BLaER1 treated with 17β-estradiol and CSF1 and Interleukin-3, amounts not matched to agents 10 nM and 100 nM (cell line): ENCODE data around the gene ZDHHC3.

Source experiments
- H3K27ac ChIP-seq, 11 experiments: shearing (Covaris generic); formaldehyde crosslinking; 2 replicates each; pipeline ENCODE4 v1.8.1; 2022
- H3K27me3 ChIP-seq, 11 experiments: shearing (Covaris generic); formaldehyde crosslinking; 2 replicates each; pipeline ENCODE4 v1.8.1; 2022
- H3K36me3 ChIP-seq, 11 experiments: shearing (Covaris generic); formaldehyde crosslinking; 2 replicates each; pipeline ENCODE4 v1.8.1; 2022
- H3K4me1 ChIP-seq, 10 experiments: shearing (Covaris generic); formaldehyde crosslinking; 2 replicates each; pipeline ENCODE4 v1.8.1; 2022
- H3K4me2 ChIP-seq, 11 experiments: shearing (Covaris generic); formaldehyde crosslinking; 2 replicates each; pipeline ENCODE4 v1.8.1; 2022
- H3K4me3 ChIP-seq, 10 experiments: shearing (Covaris generic); formaldehyde crosslinking; 2 replicates each; pipeline ENCODE4 v1.8.1; 2022
- H3K9ac ChIP-seq, 11 experiments: shearing (Covaris generic); formaldehyde crosslinking; 2 replicates each; pipeline ENCODE4 v1.8.1; 2022
- H3K9me3 ChIP-seq, 11 experiments: shearing (Covaris generic); formaldehyde crosslinking; replicated peaks in 1 of 11; 2 replicates each; pipeline ENCODE4 v1.8.1; 2022
- H4K20me1 ChIP-seq, 11 experiments: shearing (Covaris generic); formaldehyde crosslinking; 2 replicates each; pipeline ENCODE4 v1.8.1; 2022
- Cebpa-rat ChIP-seq, 11 experiments: shearing (Covaris generic); IDR thresholded peaks; 2 replicates each; pipeline ENCODE4 v1.8.1; 2022

The ZDHHC3 gene

GRCh38 chr3:44910693-44911092 is 65.3 kb downstream of the ZDHHC3 start:
- peaks cover 0 to 6% (median 0%) of the 10 kb centered on the region in 10 experiments; a peak in 4 of 20 replicates for H3K4me1 ChIP-seq
- no peak overlapping the region for H3K4me3 ChIP-seq
- H3K9me3 ChIP-seq: peaks cover 5 to 34% (median 16%) of the 10 kb centered on the region in 11 experiments; a peak in 15 of 22 replicates
- H3K27me3 ChIP-seq: no peaks in the 10 kb centered on the region
- H4K20me1 ChIP-seq: no peaks in the 10 kb centered on the region
- no peak overlapping the region for H3K4me2 ChIP-seq
- no peak for TF ChIP-seq Cebpa-rat (IDR thresholded peaks at IDR 0.05)
- no peak overlapping the region for H3K27ac ChIP-seq
- no peak overlapping the region for H3K9ac ChIP-seq
- no peaks in the 10 kb centered on the region; a peak in 1 of 22 replicates for H3K36me3 ChIP-seq

- Histone ChIP-seq H3K27ac (no peak overlapping the region), H3K4me3 (no peak overlapping the region), H3K36me3 (no peaks in the 10 kb centered on the region), H3K4me1 (peaks cover 0 to 6% (median 0%) of the 10 kb centered on the region in 10 experiments; a peak in 2 of 20 replicates), H4K20me1 (no peaks in the 10 kb centered on the region), H3K9me3 (peaks cover 5 to 34% (median 16%) of the 10 kb centered on the region in 11 experiments; a peak in 15 of 22 replicates), H3K4me2 (no peak overlapping the region), H3K27me3 (no peaks in the 10 kb centered on the region), H3K9ac (no peak overlapping the region)
- TF ChIP-seq Cebpa-rat (IDR thresholded peaks at IDR 0.05): no peak
Observed at GRCh38 chr3:44909063-44909462, 66.9 kb downstream of the ZDHHC3 start.

- H3K9me3 ChIP-seq: peaks cover 5 to 34% (median 16%) of the 10 kb centered on the region in 11 experiments; a peak in 15 of 22 replicates
- H3K27ac ChIP-seq: no peak overlapping the region
- no peak overlapping the region for H3K4me3 ChIP-seq
- TF ChIP-seq Cebpa-rat (IDR thresholded peaks at IDR 0.05): no peak
- no peaks in the 10 kb centered on the region for H3K36me3 ChIP-seq
- H4K20me1 ChIP-seq: no peaks in the 10 kb centered on the region
- no peak overlapping the region; a peak in 1 of 22 replicates for H3K4me2 ChIP-seq
- no peaks in the 10 kb centered on the region for H3K27me3 ChIP-seq
- H3K9ac ChIP-seq: no peak overlapping the region
- H3K4me1 ChIP-seq: peaks cover 0 to 6% (median 0%) of the 10 kb centered on the region in 10 experiments; a peak in 2 of 20 replicates
Observed at GRCh38 chr3:44907612-44908011, 68.4 kb downstream of the ZDHHC3 start.

- Histone ChIP-seq H4K20me1 (no peaks in the 10 kb centered on the region), H3K27ac (no peak overlapping the region), H3K4me2 (no peak overlapping the region), H3K4me1 (peaks cover 0 to 6% (median 0%) of the 10 kb centered on the region in 10 experiments; a peak in 2 of 20 replicates), H3K36me3 (no peaks in the 10 kb centered on the region), H3K9ac (no peak overlapping the region), H3K27me3 (no peaks in the 10 kb centered on the region), H3K9me3 (peaks cover 5 to 34% (median 16%) of the 10 kb centered on the region in 11 experiments; a peak in 15 of 22 replicates), H3K4me3 (no peak overlapping the region)
- no peak for TF ChIP-seq Cebpa-rat (IDR thresholded peaks at IDR 0.05)
Observed at GRCh38 chr3:44906997-44907396, 69.0 kb downstream of the ZDHHC3 start.

DNA sequence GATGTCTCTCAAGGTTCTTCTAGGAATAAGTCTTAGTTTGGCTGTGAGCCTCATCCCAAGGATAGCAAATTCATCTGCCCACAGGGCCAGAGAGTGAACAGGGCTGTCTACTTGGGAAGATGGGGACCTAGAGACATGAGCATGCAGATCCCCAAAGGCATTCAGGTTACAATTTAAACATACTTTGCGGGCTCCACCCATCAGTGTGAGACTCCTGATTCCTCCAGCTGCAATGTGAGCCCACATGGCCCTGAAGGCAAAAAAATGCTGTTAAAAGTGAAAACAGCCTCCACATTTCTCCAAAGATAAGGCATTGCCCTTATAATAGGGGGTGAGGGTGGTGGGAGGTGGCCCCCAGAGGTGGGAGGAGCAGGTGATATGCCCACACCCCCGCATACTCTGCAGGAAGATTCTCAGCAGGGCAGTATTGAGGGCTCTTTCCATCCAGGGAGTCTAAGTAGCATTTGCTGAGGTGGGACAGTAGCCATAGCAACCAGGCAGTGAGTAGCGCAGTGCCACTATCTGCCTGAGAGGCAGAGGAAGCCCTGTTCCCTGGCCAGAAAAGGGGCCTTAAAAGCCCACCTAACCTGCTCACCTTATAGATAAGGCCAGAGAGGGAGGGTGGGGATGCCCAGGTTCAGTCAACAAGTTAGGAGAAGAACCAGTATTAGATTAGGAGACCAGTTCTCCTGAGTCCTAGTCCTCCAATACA is 70.4 kb downstream of the ZDHHC3 start:
- no peaks in the 10 kb centered on the region for H3K36me3 ChIP-seq
- peaks cover 0 to 6% (median 0%) of the 10 kb centered on the region in 10 experiments; a peak in 2 of 20 replicates for H3K4me1 ChIP-seq
- H3K4me2 ChIP-seq: no peak overlapping the region
- H3K9ac ChIP-seq: no peak overlapping the region
- H3K4me3 ChIP-seq: no peak overlapping the region
- H3K27me3 ChIP-seq: no peaks in the 10 kb centered on the region
- peaks cover 5 to 22% (median 13%) of the 10 kb centered on the region in 11 experiments; a peak in 14 of 22 replicates for H3K9me3 ChIP-seq
- no peak for TF ChIP-seq Cebpa-rat (IDR thresholded peaks at IDR 0.05)
- H4K20me1 ChIP-seq: no peaks in the 10 kb centered on the region
- H3K27ac ChIP-seq: no peak overlapping the region

DNA sequence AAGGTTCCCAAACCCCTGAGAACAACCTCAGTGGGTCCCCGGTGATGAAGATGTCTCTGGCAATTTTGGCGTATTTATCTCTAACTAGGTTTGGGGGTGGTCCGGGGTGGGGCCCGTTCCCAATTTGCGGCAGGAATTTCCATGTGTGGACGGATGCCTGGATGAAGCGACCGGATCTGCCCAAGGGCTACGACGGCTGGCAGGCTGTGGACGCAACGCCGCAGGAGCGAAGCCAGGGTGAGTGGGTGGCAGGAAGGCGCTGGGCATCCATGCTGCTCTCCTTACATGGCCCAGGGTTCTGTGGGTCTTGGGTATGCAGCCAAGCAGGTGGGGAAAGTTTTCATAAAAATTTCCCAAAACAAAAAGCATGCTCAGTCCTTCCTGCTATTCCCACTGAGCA is 72.2 kb downstream of the ZDHHC3 start:
- Histone ChIP-seq H3K9ac (no peak overlapping the region), H3K27me3 (no peaks in the 10 kb centered on the region), H4K20me1 (no peaks in the 10 kb centered on the region), H3K36me3 (no peaks in the 10 kb centered on the region), H3K4me1 (peaks cover 0 to 6% (median 0%) of the 10 kb centered on the region in 10 experiments; a peak in 2 of 20 replicates), H3K27ac (no peak overlapping the region), H3K4me3 (no peak overlapping the region), H3K9me3 (peaks cover 0 to 3% (median 1%) of the 10 kb centered on the region in 11 experiments; a peak in 8 of 22 replicates), H3K4me2 (no peak overlapping the region)
- no peak for TF ChIP-seq Cebpa-rat (IDR thresholded peaks at IDR 0.05)

DNA sequence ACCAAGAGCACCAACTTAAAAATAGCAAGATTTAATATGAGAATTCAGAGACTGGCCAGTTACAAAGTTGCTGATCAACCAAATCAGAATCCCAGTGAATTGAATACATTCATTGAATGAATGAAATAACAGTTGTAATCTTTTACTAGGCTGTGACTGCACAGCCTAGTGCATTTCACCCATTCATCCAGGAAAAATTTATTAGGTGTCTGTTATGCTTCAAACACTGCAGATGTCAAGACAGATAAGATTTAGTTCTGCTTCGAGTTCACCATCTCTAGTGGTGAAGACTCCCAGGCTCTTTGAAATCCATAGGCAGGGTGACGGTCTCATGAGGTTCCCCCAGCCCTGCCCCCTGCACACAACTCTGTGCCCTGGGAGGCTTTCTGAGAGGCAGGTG is 72.7 kb downstream of the ZDHHC3 start:
- Histone ChIP-seq H3K27ac (no peak overlapping the region), H3K4me2 (no peak overlapping the region), H3K27me3 (no peaks in the 10 kb centered on the region), H3K9ac (no peak overlapping the region), H3K4me1 (peaks cover 0 to 6% (median 0%) of the 10 kb centered on the region in 10 experiments; a peak in 2 of 20 replicates), H4K20me1 (no peaks in the 10 kb centered on the region), H3K9me3 (no peaks in the 10 kb centered on the region), H3K4me3 (no peak overlapping the region), H3K36me3 (no peaks in the 10 kb centered on the region)
- TF ChIP-seq Cebpa-rat (IDR thresholded peaks at IDR 0.05): no peak

DNA sequence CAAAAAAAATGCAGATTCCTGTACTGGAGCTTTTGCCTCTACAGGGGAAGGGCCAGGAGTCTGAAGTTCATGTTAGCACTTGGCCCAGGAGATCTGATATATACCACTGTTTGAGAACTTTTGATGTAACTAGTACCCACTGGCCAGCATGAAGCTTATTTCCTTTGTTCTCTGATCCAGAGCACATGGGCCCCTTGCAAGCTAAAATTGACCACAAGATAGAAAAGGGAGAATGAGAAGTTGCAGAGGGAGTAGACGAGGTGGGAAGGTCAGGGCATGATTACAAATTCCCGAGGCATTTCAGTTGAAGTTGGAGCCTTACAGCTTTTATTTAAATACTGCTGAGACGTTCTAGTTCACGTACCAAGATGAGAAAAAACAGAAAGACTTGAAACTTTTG is 73.3 kb downstream of the ZDHHC3 start:
- Histone ChIP-seq H3K4me3 (no peak overlapping the region), H3K4me2 (no peak overlapping the region), H3K9ac (no peak overlapping the region), H4K20me1 (no peaks in the 10 kb centered on the region), H3K4me1 (peaks cover 0 to 4% (median 0%) of the 10 kb centered on the region in 10 experiments; a peak in 2 of 20 replicates), H3K36me3 (no peaks in the 10 kb centered on the region), H3K27ac (no peak overlapping the region), H3K9me3 (no peaks in the 10 kb centered on the region), H3K27me3 (no peaks in the 10 kb centered on the region)
- no peak for TF ChIP-seq Cebpa-rat (IDR thresholded peaks at IDR 0.05)

DNA sequence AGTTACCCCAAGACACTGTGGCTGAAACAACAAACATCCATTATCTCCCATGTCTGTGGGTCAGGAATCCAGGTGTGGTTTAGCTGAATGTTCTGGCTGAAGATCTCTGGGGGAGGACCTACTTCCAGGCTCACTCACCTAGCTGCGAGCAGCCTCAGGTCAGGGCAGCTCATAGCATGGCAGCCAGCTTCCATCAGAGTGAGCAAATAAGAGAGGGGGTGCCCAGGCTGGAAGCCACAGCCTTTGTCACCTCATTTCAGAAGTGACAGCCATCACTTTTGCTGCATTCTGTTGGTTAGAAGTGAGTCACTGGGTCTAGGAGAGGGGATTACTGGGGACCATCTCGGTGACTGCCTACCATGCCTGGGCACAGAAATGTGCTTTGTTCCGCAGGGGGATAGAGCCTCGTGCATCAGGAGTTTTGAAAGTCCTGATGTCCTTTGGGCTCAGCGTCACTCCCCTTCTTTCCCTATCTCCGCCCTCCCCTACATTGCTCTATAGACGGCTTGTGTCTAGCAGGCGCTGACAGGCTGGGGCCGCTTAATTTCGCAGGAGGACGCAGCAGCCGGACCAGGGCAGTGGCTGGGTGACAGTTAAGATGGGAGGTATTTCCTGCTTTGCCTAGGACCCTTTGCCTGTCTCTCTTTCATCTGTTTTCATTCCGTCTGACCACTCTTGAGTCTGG is 76.1 kb downstream of the ZDHHC3 start:
- no peak overlapping the region for H3K4me2 ChIP-seq
- no peak overlapping the region for H3K4me3 ChIP-seq
- no peaks in the 10 kb centered on the region for H3K27me3 ChIP-seq
- no peak for TF ChIP-seq Cebpa-rat (IDR thresholded peaks at IDR 0.05)
- peaks cover 0 to 8% (median 2%) of the 10 kb centered on the region in 10 experiments; a peak in 5 of 20 replicates for H3K4me1 ChIP-seq
- no peak overlapping the region for H3K27ac ChIP-seq
- no peak overlapping the region for H3K9ac ChIP-seq
- no peaks in the 10 kb centered on the region for H3K9me3 ChIP-seq
- no peaks in the 10 kb centered on the region for H3K36me3 ChIP-seq
- no peaks in the 10 kb centered on the region for H4K20me1 ChIP-seq
